Osteoblast (primary cell): ENCODE measurements around the gene CTRB2. TPM values are rescaled to one million over a fixed set of nuclear protein-coding genes. Genes with fewer than 3 reads are reported as not detected.
"Not testable (repeated sequence)": the region's sequence is repeated elsewhere in the genome, so short reads cannot be mapped to it uniquely, and the experiment has no call there.

ENCODE experiments used
- DNase-seq: peaks from one replicate; pipeline ENCODE4 v3.0.0; 2011; ENCODE audit warnings: low spot score, mixed read lengths; ENCODE audit not compliant: insufficient read length; ENCODE audit errors: missing footprints
- H2AFZ ChIP-seq: 2 replicates; pipeline ENCODE4 v1.6.0; 2011; ENCODE audit warnings: mild to moderate bottlenecking, low read length
- H3K27ac ChIP-seq: 2 replicates; pipeline ENCODE4 v1.5.1; 2011; ENCODE audit warnings: mild to moderate bottlenecking, low read depth, low read length, moderate library complexity
- H3K27me3 ChIP-seq: 2 replicates; pipeline ENCODE4 v1.6.0; 2012; ENCODE audit warnings: mild to moderate bottlenecking, control low read depth, inconsistent platforms, low read length, moderate library complexity; ENCODE audit not compliant: insufficient read depth
- H3K36me3 ChIP-seq: 2 replicates; pipeline ENCODE4 v1.5.1; 2011; ENCODE audit warnings: mild to moderate bottlenecking, low read length, control low read depth, moderate library complexity; ENCODE audit not compliant: insufficient read depth
- H3K4me1 ChIP-seq: 2 replicates; pipeline ENCODE4 v1.5.1; 2011; ENCODE audit warnings: mild to moderate bottlenecking, low read length, control low read depth, moderate library complexity; ENCODE audit not compliant: insufficient read depth
- H3K4me2 ChIP-seq: 2 replicates; pipeline ENCODE4 v1.6.0; 2011; ENCODE audit warnings: mild to moderate bottlenecking, low read length; ENCODE audit not compliant: insufficient read depth
- H3K4me3 ChIP-seq: fragments of 200-600 bp; sonication (generic); 3 replicates; pipeline ENCODE4 v1.5.1; 2012; ENCODE audit warnings: mild to moderate bottlenecking, low read length, inconsistent platforms; ENCODE audit not compliant: insufficient read depth
- H3K79me2 ChIP-seq: 2 replicates; pipeline ENCODE4 v1.6.0; 2012; ENCODE audit warnings: mild to moderate bottlenecking, low read length, control low read depth, inconsistent platforms; ENCODE audit not compliant: insufficient read depth
- H3K9me3 ChIP-seq: 2 replicates; pipeline ENCODE4 v1.5.1; 2011; ENCODE audit warnings: low read depth, low read length, control low read depth
- H4K20me1 ChIP-seq: 2 replicates; pipeline ENCODE4 v1.6.0; 2012; ENCODE audit warnings: mild to moderate bottlenecking, low read length, control low read depth; ENCODE audit not compliant: insufficient read depth
- CTCF ChIP-seq: IDR thresholded peaks from 2 replicates; pipeline ENCODE4 v1.5.1; 2011; ENCODE audit warnings: mild to moderate bottlenecking, low read depth, low read length, moderate library complexity; ENCODE audit errors: extremely low read depth
- total RNA-seq: library from RNA; depleted of rRNA; stranded (reverse); fragments of >200 nt; gene quantifications from 2 replicates; pipeline ENCODE4 v1.2.3, GENCODE V29; 2012

Gene CTRB2
- total RNA-seq, 1 donor, result not detected

GRCh38 chr16:75216576-75216975 is 9.6 kb upstream of the CTRB2 start:
- TF ChIP-seq CTCF, result no peak
- Histone ChIP-seq H3K27me3 (no peaks in the 10 kb centered on the region), H4K20me1 (no peaks in the 10 kb centered on the region), H3K4me3 (no peak overlapping the region), H3K9me3 (no peaks in the 10 kb centered on the region), H3K27ac (no peak overlapping the region), H2AFZ (no peak overlapping the region), H3K79me2 (no peaks in the 10 kb centered on the region), H3K4me2 (no peak overlapping the region), H3K4me1 (no peaks in the 10 kb centered on the region), H3K36me3 (no peaks in the 10 kb centered on the region)
- no peak for DNase-seq

GRCh38 chr16:75216127-75216526 is 9.2 kb upstream of the CTRB2 start:
- H3K9me3 ChIP-seq, result no peaks in the 10 kb centered on the region
- H3K36me3 ChIP-seq, result no peaks in the 10 kb centered on the region
- TF ChIP-seq CTCF, result no peak
- no peaks in the 10 kb centered on the region for H3K4me1 ChIP-seq
- no peaks in the 10 kb centered on the region for H3K79me2 ChIP-seq
- H3K4me2 ChIP-seq, result no peak overlapping the region
- H3K27me3 ChIP-seq, result no peaks in the 10 kb centered on the region
- no peak overlapping the region for H3K27ac ChIP-seq
- H2AFZ ChIP-seq, result no peak overlapping the region
- H4K20me1 ChIP-seq, result no peaks in the 10 kb centered on the region
- peak; percentile 46 for DNase-seq
- no peak overlapping the region for H3K4me3 ChIP-seq

GRCh38 chr16:75211286-75211685 is 4.3 kb upstream of the CTRB2 start:
- not testable (repeated sequence) for H3K4me2 ChIP-seq, H4K20me1 ChIP-seq, H3K4me1 ChIP-seq, H3K36me3 ChIP-seq, H3K27me3 ChIP-seq, H3K27ac ChIP-seq, H3K4me3 ChIP-seq, H3K9me3 ChIP-seq, H3K79me2 ChIP-seq, H2AFZ ChIP-seq
- peak; percentile 51 for DNase-seq

GRCh38 chr16:75209944-75210343 is 3.0 kb upstream of the CTRB2 start:
- Histone ChIP-seq H3K79me2 (no peaks in the 10 kb centered on the region), H3K4me3 (no peak overlapping the region), H3K36me3 (no peaks in the 10 kb centered on the region), H3K4me1 (no peaks in the 10 kb centered on the region), H3K27ac (no peak overlapping the region), H3K4me2 (no peak overlapping the region), H2AFZ (no peak overlapping the region), H4K20me1 (no peaks in the 10 kb centered on the region), H3K9me3 (no peaks in the 10 kb centered on the region), H3K27me3 (no peaks in the 10 kb centered on the region)
- DNase-seq, result peak; percentile 48
- no peak for TF ChIP-seq CTCF

- not testable (repeated sequence) for H3K36me3 ChIP-seq, H3K27me3 ChIP-seq, H3K9me3 ChIP-seq, H4K20me1 ChIP-seq, H3K27ac ChIP-seq, H2AFZ ChIP-seq, H3K4me2 ChIP-seq, H3K4me3 ChIP-seq, H3K4me1 ChIP-seq, H3K79me2 ChIP-seq
- DNase-seq, result peak; percentile 57
Measured at GRCh38 chr16:75209514-75209913, 2.6 kb upstream of the CTRB2 start.
